Stimulated activated CD4-positive, alpha-beta T cell treated with anti-CD3 and anti-CD28 coated beads, TNF-alpha, amount 100 ng/mL, for 1 hour (primary cell): Measurements from ENCODE around the gene NFAT5.
"Not testable (repeated sequence)": the region's sequence is repeated elsewhere in the genome, so short reads cannot be mapped to it uniquely, and the experiment has no call there.

Source experiments
- DNase-seq, 3 donors: peaks; one replicate each; pipeline ENCODE4 v3.0.0-alpha.2; 2020; ENCODE audit warnings: low read depth in 3 of 3, low spot score in 1 of 3

The NFAT5 gene

GRCh38 chr16:69565671-69566239 lies at the start of gene NFAT5:
NFAT5 (plus strand) TSS chr16:69565966; CDS start chr16:69566302, 336 bp downstream.
- DNase-seq = peak; percentile 70 to 95 (median 89)

GRCh38 chr16:69517914-69518313 lies 47.9 kb upstream of the NFAT5 start:
- not testable (repeated sequence) for DNase-seq

GRCh38 chr16:69520413-69520799 lies 45.4 kb upstream of the NFAT5 start:
- no peak for DNase-seq

- no peak for DNase-seq
These were observed 44.8 kb upstream of the NFAT5 start for GRCh38 chr16:69520800-69521602.

GRCh38 chr16:69522041-69522578 lies 43.7 kb upstream of the NFAT5 start:
- DNase-seq = no peak

GRCh38 chr16:69522732-69523404 lies 42.9 kb upstream of the NFAT5 start:
- DNase-seq = no peak

- DNase-seq = no peak
These were observed 42.0 kb upstream of the NFAT5 start for GRCh38 chr16:69523566-69524305.

- DNase-seq = no peak
These were observed 38.7 kb upstream of the NFAT5 start for GRCh38 chr16:69526831-69527655.

GRCh38 chr16:69531988-69532387 lies 33.8 kb upstream of the NFAT5 start:
- no peak for DNase-seq

- DNase-seq = no peak
These were observed 32.9 kb upstream of the NFAT5 start for GRCh38 chr16:69532641-69533455.

- no peak for DNase-seq
These were observed 31.0 kb upstream of the NFAT5 start for GRCh38 chr16:69534720-69535119.

- DNase-seq = no peak
These were observed 30.4 kb upstream of the NFAT5 start for GRCh38 chr16:69535123-69536050.

GRCh38 chr16:69537706-69538080 lies 28.1 kb upstream of the NFAT5 start:
- no peak for DNase-seq

GRCh38 chr16:69538808-69539207 lies 27.0 kb upstream of the NFAT5 start:
- no peak for DNase-seq

- no peak for DNase-seq
These were observed 22.8 kb upstream of the NFAT5 start for GRCh38 chr16:69542974-69543373.

- no peak for DNase-seq
These were observed 21.7 kb upstream of the NFAT5 start for GRCh38 chr16:69544088-69544487.

GRCh38 chr16:69546663-69547062 lies 19.1 kb upstream of the NFAT5 start:
- DNase-seq = not testable (repeated sequence)

- DNase-seq = no peak
These were observed 12.4 kb upstream of the NFAT5 start for GRCh38 chr16:69553332-69553731.
